ENCODE results near the gene GOLPH3. TPM values are rescaled to one million over a fixed set of nuclear protein-coding genes. Genes with fewer than 3 reads are reported as not detected.
A peak's percentile ranks its signal among the peaks of the same experiment; 100 is the strongest.

Gene GOLPH3
- total RNA-seq, 1 donor from 2014 or later = 112 TPM

- peaks cover 4% of the 10 kb centered on the region for H3K36me3 ChIP-seq
- intact Hi-C loops (cut with DNase I) = no loop called here
- peaks cover 42% of the 10 kb centered on the region for H3K4me1 ChIP-seq
- no peak for TF ChIP-seq CTCF (IDR thresholded peaks at IDR 0.05)
- ATAC-seq (no peak), DNase-seq (no peak)
- H3K9me3 ChIP-seq = no peaks in the 10 kb centered on the region
- no peaks in the 10 kb centered on the region for H3K27me3 ChIP-seq
- no peak overlapping the region for H3K27ac ChIP-seq
- no peak overlapping the region for H3K4me3 ChIP-seq
These were observed 26.2 kb downstream of the GOLPH3 start for GRCh38 chr5:32147959-32148358.

- TF ChIP-seq CTCF (IDR thresholded peaks at IDR 0.05) = no peak
- H3K36me3 ChIP-seq = peaks cover 4% of the 10 kb centered on the region
- no peaks in the 10 kb centered on the region for H3K27me3 ChIP-seq
- intact Hi-C loops (cut with DNase I) = no loop called here
- ATAC-seq (peak; percentile 35), DNase-seq (no peak)
- peaks cover 41% of the 10 kb centered on the region for H3K4me1 ChIP-seq
- no peak overlapping the region for H3K4me3 ChIP-seq
- H3K27ac ChIP-seq = no peak overlapping the region
- H3K9me3 ChIP-seq = no peaks in the 10 kb centered on the region
These were observed 26.9 kb downstream of the GOLPH3 start for GRCh38 chr5:32147236-32147635.

- Histone ChIP-seq H3K9me3 (no peaks in the 10 kb centered on the region), H3K27ac (no peak overlapping the region), H3K36me3 (no peaks in the 10 kb centered on the region), H3K27me3 (no peaks in the 10 kb centered on the region), H3K4me3 (no peak overlapping the region), H3K4me1 (peaks cover 41% of the 10 kb centered on the region)
- ATAC-seq (no peak), DNase-seq (no peak)
- no peak for TF ChIP-seq CTCF (IDR thresholded peaks at IDR 0.05)
- intact Hi-C loops (cut with DNase I) = no loop called here
These were observed 28.7 kb downstream of the GOLPH3 start for GRCh38 chr5:32145378-32145777.

- no peak for TF ChIP-seq CTCF (IDR thresholded peaks at IDR 0.05)
- H3K36me3 ChIP-seq = no peaks in the 10 kb centered on the region
- H3K4me1 ChIP-seq = peaks cover 41% of the 10 kb centered on the region
- H3K9me3 ChIP-seq = no peaks in the 10 kb centered on the region
- no peak overlapping the region for H3K27ac ChIP-seq
- ATAC-seq (no peak), DNase-seq (no peak)
- no peak overlapping the region for H3K4me3 ChIP-seq
- intact Hi-C loops (cut with DNase I) = no loop called here
- no peaks in the 10 kb centered on the region for H3K27me3 ChIP-seq
These were observed 29.5 kb downstream of the GOLPH3 start for GRCh38 chr5:32144378-32145207.

- H3K4me1 ChIP-seq = peaks cover 41% of the 10 kb centered on the region
- no peaks in the 10 kb centered on the region for H3K27me3 ChIP-seq
- no peak for ATAC-seq
- no peak for DNase-seq
- intact Hi-C loops (cut with DNase I) = no loop called here
- no peak for TF ChIP-seq CTCF (IDR thresholded peaks at IDR 0.05)
- no peak overlapping the region for H3K27ac ChIP-seq
- no peaks in the 10 kb centered on the region for H3K9me3 ChIP-seq
- H3K4me3 ChIP-seq = no peak overlapping the region
- H3K36me3 ChIP-seq = peaks cover 6% of the 10 kb centered on the region
These were observed 30.3 kb downstream of the GOLPH3 start for GRCh38 chr5:32143617-32144377.
